Thyroid gland (tissue), 4 donors: ENCODE data around the gene SNX19. TPM values are rescaled to one million over a fixed set of nuclear protein-coding genes. Genes with fewer than 3 reads are reported as not detected.

Experiments
- DNase-seq, 2 donors: peaks; one replicate each; pipeline ENCODE4 v3.0.0-alpha.2; 2019
- H3K27ac ChIP-seq, 3 donors: fragments of 200-600 bp; sonication (generic); 1 replicate in 2 of 3; 2 replicates in 1 of 3; pipeline ENCODE4 v1.5.1; 2016 to 2019; ENCODE audit warnings: mild to moderate bottlenecking in 1 of 3, moderate library complexity in 1 of 3
- H3K27me3 ChIP-seq: fragments of 200-600 bp; sonication (generic); one replicate; pipeline ENCODE4 v1.5.1; 2019
- H3K36me3 ChIP-seq, 2 donors: fragments of 200-600 bp; sonication (generic); one replicate each; pipeline ENCODE4 v1.5.1; 2016 to 2019
- H3K4me1 ChIP-seq, 2 donors: fragments of 200-600 bp; sonication (generic); one replicate each; pipeline ENCODE4 v1.5.1; 2017 to 2019
- H3K4me3 ChIP-seq, 3 donors: fragments of 200-600 bp; sonication (generic); replicated peaks in 1 of 3; 1 replicate in 2 of 3; 2 replicates in 1 of 3; pipeline ENCODE4 v1.5.1; 2016; ENCODE audit warnings: mild to moderate bottlenecking in 1 of 3
- H3K9me3 ChIP-seq: fragments of 200-600 bp; sonication (generic); one replicate; pipeline ENCODE4 v1.5.1; 2017
- CTCF ChIP-seq, 6 experiments: fragments of 200-600 bp in 3 of 6; fragments of 450-650 bp in 3 of 6; sonication (generic) in 3 of 6; IDR thresholded peaks; one replicate each; pipeline ENCODE4 v1.5.1; 2016 to 2019; ENCODE audit warnings: antibody characterized with exemption in 6 of 6, mild to moderate bottlenecking in 2 of 6, inconsistent platforms in 1 of 6, moderate library complexity in 1 of 6
- POLR2A ChIP-seq, 2 donors: fragments of 450-650 bp; IDR thresholded peaks; one replicate each; pipeline ENCODE4 v1.6.1; 2017; ENCODE audit warnings: antibody characterized with exemption in 2 of 2, mild to moderate bottlenecking in 2 of 2, moderate library complexity in 1 of 2
- WGBS, 2 donors: methylation state at CpG; one replicate each; pipeline ENCODE4 v1.1.5; 2017; 5-methylcytosine and 5-hydroxymethylcytosine counted together
- intact Hi-C: fragments of 100-400 bp; cut with DNase I; formaldehyde crosslinking; loops from one replicate; pipeline ENCODE4 v1.15.1; 2023
- total RNA-seq, 4 donors: library from RNA; depleted of rRNA; stranded (reverse); fragments of >200 nt; gene quantifications; one replicate each; pipeline ENCODE4 v1.2.3, GENCODE V29; 2016

Gene SNX19
- 100 to 1,000 TPM in 3 of 4 donors, 10 to 100 TPM in 1; 82.1 to 146 (median 127) TPM for total RNA-seq

GRCh38 chr11:130916238-130916855 lies at the start of gene SNX19:
Gene SNX19 (minus strand): TSS chr11:130916479. CDS start chr11:130915939, 540 bp downstream.
- Histone ChIP-seq H3K9me3 (no peaks in the 10 kb centered on the region), H3K4me3 (peak within 1 kb of the TSS; percentile 67 to 83 (median 72)), H3K27ac (peak within 1 kb of the TSS; percentile 35 to 77 (median 42)), H3K27me3 (no peaks in the 10 kb centered on the region), H3K4me1 (peaks cover 8 to 11% of the 10 kb centered on the region in 2 donors), H3K36me3 (peaks cover 7 to 10% of the 10 kb centered on the region in 2 donors)
- TF ChIP-seq POLR2A (IDR thresholded peaks at IDR 0.05) (peak; percentile 62 to 90), CTCF (IDR thresholded peaks at IDR 0.05) (peak; percentile 45 to 99 (median 91))
- intact Hi-C loops: no loop called here
- peak; percentile 89 to 91 for DNase-seq
- 0 to 2% methylated on average over 12 to 13 of the region's 72 CpGs for WGBS, 2 donors

- TF ChIP-seq CTCF (IDR thresholded peaks at IDR 0.05): no peak
- no peak for TF ChIP-seq POLR2A (IDR thresholded peaks at IDR 0.05)
- no peaks in the 10 kb centered on the region for H3K36me3 ChIP-seq
- no peak overlapping the region for H3K4me3 ChIP-seq
- H3K27me3 ChIP-seq: no peaks in the 10 kb centered on the region
- 85 to 88% methylated on average over 6 of the region's 6 CpGs for WGBS, 2 donors
- H3K4me1 ChIP-seq: no peaks in the 10 kb centered on the region
- H3K27ac ChIP-seq: no peak overlapping the region
- H3K9me3 ChIP-seq: no peaks in the 10 kb centered on the region
- intact Hi-C loops: no loop called here
- no peak for DNase-seq
These were observed 47.9 kb upstream of the SNX19 start for GRCh38 chr11:130964058-130964792.

- no peaks in the 10 kb centered on the region for H3K9me3 ChIP-seq
These were observed 31.6 kb upstream of the SNX19 start for GRCh38 chr11:130947889-130948288.

GRCh38 chr11:130947481-130947880 lies 31.2 kb upstream of the SNX19 start:
- no peak for TF ChIP-seq POLR2A (IDR thresholded peaks at IDR 0.05)
- Histone ChIP-seq H3K27me3 (no peaks in the 10 kb centered on the region), H3K9me3 (no peaks in the 10 kb centered on the region), H3K4me1 (no peaks in the 10 kb centered on the region), H3K27ac (no peak overlapping the region), H3K4me3 (no peak overlapping the region), H3K36me3 (no peaks in the 10 kb centered on the region)
- DNase-seq: no peak
- intact Hi-C loops: no loop called here
- 84 to 87% methylated on average over 6 of the region's 6 CpGs for WGBS, 2 donors

More at GRCh38 chr11:130947889-130948288, 31.6 kb upstream of the SNX19 start:
- WGBS, 2 donors: 73 to 74% methylated on average over 6 of the region's 6 CpGs
- Histone ChIP-seq H3K4me3 (no peak overlapping the region), H3K36me3 (no peaks in the 10 kb centered on the region), H3K27me3 (no peaks in the 10 kb centered on the region), H3K27ac (no peak overlapping the region), H3K4me1 (no peaks in the 10 kb centered on the region)
- no peak for DNase-seq
- no peak for TF ChIP-seq POLR2A (IDR thresholded peaks at IDR 0.05)
- no peak for TF ChIP-seq CTCF (IDR thresholded peaks at IDR 0.05)
- intact Hi-C loops: no loop called here

GRCh38 chr11:130947058-130947457 lies 30.8 kb upstream of the SNX19 start:
- Histone ChIP-seq H3K9me3 (no peaks in the 10 kb centered on the region), H3K4me1 (no peaks in the 10 kb centered on the region), H3K27ac (no peak overlapping the region), H3K36me3 (no peaks in the 10 kb centered on the region), H3K4me3 (no peak overlapping the region), H3K27me3 (no peaks in the 10 kb centered on the region)
- intact Hi-C loops: no loop called here
- TF ChIP-seq POLR2A (IDR thresholded peaks at IDR 0.05) (no peak), CTCF (IDR thresholded peaks at IDR 0.05) (no peak)
- 74 to 82% methylated on average over 3 of the region's 3 CpGs for WGBS, 2 donors
- no peak for DNase-seq
